OCI-LY1 (cell line): ENCODE results near the gene CREB3L4.
A peak's percentile ranks its signal among the peaks of the same experiment; 100 is the strongest.

Source experiments
- H2AFZ ChIP-seq: fragments of 200-600 bp; sonication (generic), shearing (Covaris generic); 2 replicates; pipeline ENCODE4 v1.6.0; 2014; ENCODE audit warnings: antibody characterized with exemption, mild to moderate bottlenecking, low read length
- H3F3A ChIP-seq: fragments of 200-600 bp; sonication (generic), shearing (Covaris generic); 2 replicates; pipeline ENCODE4 v1.6.0; 2014; ENCODE audit warnings: mild to moderate bottlenecking, antibody characterized with exemption, low read length, moderate library complexity; ENCODE audit not compliant: insufficient read depth
- H3K27ac ChIP-seq: fragments of 200-600 bp; sonication (generic); 2 replicates; pipeline ENCODE4 v1.5.1; 2014; ENCODE audit warnings: low read length, mixed run types, mild to moderate bottlenecking, low read depth; ENCODE audit not compliant: poor library complexity, severe bottlenecking
- H3K27me3 ChIP-seq: fragments of 200-600 bp; sonication (generic); 2 replicates; pipeline ENCODE4 v1.6.0; 2014; ENCODE audit warnings: antibody characterized with exemption, mild to moderate bottlenecking, low read length, moderate library complexity; ENCODE audit not compliant: insufficient read depth
- H3K36me3 ChIP-seq: fragments of 200-600 bp; sonication (generic); 2 replicates; pipeline ENCODE4 v1.6.1; 2014; ENCODE audit warnings: mild to moderate bottlenecking, antibody characterized with exemption, low read length, moderate library complexity, mixed read lengths; ENCODE audit not compliant: insufficient read depth
- H3K4me1 ChIP-seq: fragments of 200-600 bp; sonication (generic); 2 replicates; pipeline ENCODE4 v1.5.1; 2014; ENCODE audit warnings: mild to moderate bottlenecking, low read length, moderate library complexity; ENCODE audit not compliant: insufficient read depth, severe bottlenecking
- H3K4me2 ChIP-seq: fragments of 200-600 bp; sonication (generic), shearing (Covaris generic); 2 replicates; pipeline ENCODE4 v1.6.1; 2014; ENCODE audit warnings: low read length
- H3K4me3 ChIP-seq: fragments of 200-600 bp; sonication (generic); 2 replicates; pipeline ENCODE4 v1.5.1; 2014; ENCODE audit warnings: low read length, low read depth, mild to moderate bottlenecking, mixed read lengths; ENCODE audit not compliant: poor library complexity, severe bottlenecking
- H3K79me2 ChIP-seq: fragments of 200-600 bp; shearing (Covaris generic); 2 replicates; pipeline ENCODE4 v1.6.1; 2016; ENCODE audit warnings: mixed run types, low read length, mixed read lengths; ENCODE audit not compliant: insufficient read depth
- H3K9ac ChIP-seq: fragments of 200-600 bp; sonication (generic), shearing (Covaris generic); 2 replicates; pipeline ENCODE4 v1.6.1; 2014; ENCODE audit warnings: mild to moderate bottlenecking, low read length, mixed read lengths
- H3K9me2 ChIP-seq: fragments of 200-600 bp; sonication (generic), shearing (Covaris generic); 2 replicates; pipeline ENCODE4 v1.6.1; 2014; ENCODE audit warnings: low read depth, mild to moderate bottlenecking, low read length, mixed read lengths
- H3K9me3 ChIP-seq: fragments of 200-600 bp; shearing (Covaris generic); 2 replicates; pipeline ENCODE4 v1.6.1; 2014; ENCODE audit warnings: low read length, mixed read lengths
- H4K20me1 ChIP-seq: fragments of 200-600 bp; sonication (generic), shearing (Covaris generic); 2 replicates; pipeline ENCODE4 v1.6.0; 2016; ENCODE audit warnings: mild to moderate bottlenecking, low read length; ENCODE audit not compliant: insufficient read depth
- CTCF ChIP-seq: fragments of 200-600 bp; sonication (generic), shearing (Covaris generic); IDR thresholded peaks from 2 replicates; pipeline ENCODE4 v1.5.1; 2017; ENCODE audit warnings: mild to moderate bottlenecking, antibody characterized with exemption, low read length, moderate library complexity, mixed read lengths
- EZH2 ChIP-seq: fragments of 200-600 bp; sonication (generic), shearing (Covaris generic); IDR thresholded peaks from 2 replicates; pipeline ENCODE4 v1.8.0; 2017; ENCODE audit warnings: borderline replicate concordance, mixed run types, mild to moderate bottlenecking, antibody characterized with exemption, low read length, moderate library complexity, mixed read lengths

CREB3L4 gene

DNA sequence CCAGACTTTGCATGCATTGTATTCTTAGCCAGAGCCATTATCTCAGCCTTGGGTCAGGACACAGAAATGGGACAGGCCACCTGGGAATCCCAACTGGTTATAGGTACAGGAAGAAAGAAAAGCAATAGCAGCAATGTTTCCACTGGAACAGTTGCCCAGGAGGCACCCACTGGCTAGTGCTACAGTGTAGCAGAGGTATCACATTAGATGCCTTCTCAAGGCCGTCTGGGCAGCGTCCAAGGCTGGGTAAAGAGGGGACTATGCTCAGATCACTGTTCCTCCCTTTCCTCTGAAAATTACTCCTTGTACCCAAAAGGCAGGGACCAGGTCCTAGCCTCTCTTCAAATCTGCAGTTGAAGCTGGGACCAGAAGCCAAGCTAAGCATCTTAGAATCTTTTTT lies 2.6 kb downstream of the CREB3L4 start:
- Histone ChIP-seq H3K9me3 (no peaks in the 10 kb centered on the region), H3K4me1 (peaks cover 37% of the 10 kb centered on the region), H3F3A (peaks cover 4% of the 10 kb centered on the region; the same call in 1 of the 2 replicates), H3K4me3 (no peak overlapping the region), H3K4me2 (no peak overlapping the region), H3K27me3 (no peaks in the 10 kb centered on the region), H3K27ac (no peak overlapping the region), H3K9me2 (no peaks in the 10 kb centered on the region), H3K36me3 (peaks cover 29% of the 10 kb centered on the region), H4K20me1 (no peaks in the 10 kb centered on the region), H3K79me2 (peaks cover 4% of the 10 kb centered on the region; the same call in 1 of the 2 replicates), H2AFZ (no peak overlapping the region), H3K9ac (no peak overlapping the region)
- TF ChIP-seq EZH2 (no peak), CTCF (no peak)

DNA sequence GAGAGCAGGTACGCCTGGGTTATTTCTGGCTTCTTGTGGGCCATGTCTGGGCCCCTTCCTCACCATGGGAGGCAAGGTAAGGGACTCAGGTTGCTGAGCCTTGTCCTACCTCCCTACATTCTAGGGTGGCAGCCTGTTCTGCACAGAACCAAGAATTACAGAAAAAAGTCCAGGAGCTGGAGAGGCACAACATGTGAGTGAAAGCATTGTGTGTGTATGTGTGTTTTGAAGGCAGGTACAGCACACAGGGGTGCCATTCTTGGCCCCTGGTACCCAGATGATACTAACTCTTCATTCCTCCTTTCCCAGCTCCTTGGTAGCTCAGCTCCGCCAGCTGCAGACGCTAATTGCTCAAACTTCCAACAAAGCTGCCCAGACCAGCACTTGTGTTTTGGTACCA lies 5.4 kb downstream of the CREB3L4 start:
- Histone ChIP-seq H3K4me1 (peaks cover 37% of the 10 kb centered on the region), H3K27me3 (no peaks in the 10 kb centered on the region), H4K20me1 (no peaks in the 10 kb centered on the region), H3K4me2 (no peak overlapping the region), H3K79me2 (peaks cover 19% of the 10 kb centered on the region), H3K9me3 (no peaks in the 10 kb centered on the region), H3K36me3 (peaks cover 39% of the 10 kb centered on the region), H3K4me3 (no peak overlapping the region), H3K27ac (peak overlapping the region; percentile 42), H3F3A (peaks cover 4% of the 10 kb centered on the region; the same call in 1 of the 2 replicates), H3K9ac (no peak overlapping the region), H2AFZ (no peak overlapping the region), H3K9me2 (no peaks in the 10 kb centered on the region)
- no peak for TF ChIP-seq CTCF
- TF ChIP-seq EZH2: no peak

DNA sequence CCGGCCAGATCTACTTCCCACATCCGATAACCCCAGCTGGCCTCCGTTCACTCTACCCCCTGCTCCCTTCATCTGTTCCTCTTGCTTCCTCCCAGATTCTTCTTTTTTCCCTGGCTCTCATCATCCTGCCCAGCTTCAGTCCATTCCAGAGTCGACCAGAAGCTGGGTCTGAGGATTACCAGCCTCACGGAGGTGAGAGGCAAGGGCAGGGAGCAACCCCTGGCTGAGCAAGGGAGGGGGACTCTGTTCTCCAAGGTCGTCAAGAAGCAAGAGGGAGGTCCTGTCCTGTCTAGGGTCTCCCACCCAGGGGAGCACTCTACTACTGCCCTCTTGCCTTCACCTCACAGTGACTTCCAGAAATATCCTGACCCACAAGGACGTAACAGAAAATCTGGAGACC lies 5.8 kb downstream of the CREB3L4 start:
- Histone ChIP-seq H3K4me2 (no peak overlapping the region), H2AFZ (no peak overlapping the region), H3K27ac (no peak overlapping the region), H3K4me1 (peaks cover 37% of the 10 kb centered on the region), H3K9me3 (no peaks in the 10 kb centered on the region), H3K9ac (no peak overlapping the region), H4K20me1 (no peaks in the 10 kb centered on the region), H3F3A (peaks cover 4% of the 10 kb centered on the region; the same call in 1 of the 2 replicates), H3K4me3 (no peak overlapping the region), H3K36me3 (peaks cover 39% of the 10 kb centered on the region), H3K79me2 (peaks cover 19% of the 10 kb centered on the region), H3K9me2 (no peaks in the 10 kb centered on the region), H3K27me3 (no peaks in the 10 kb centered on the region)
- TF ChIP-seq CTCF: no peak
- no peak for TF ChIP-seq EZH2
